Upper lobe of right lung (tissue), 1 donor: ENCODE data around the gene MTMR1. TPM values are rescaled to one million over a fixed set of nuclear protein-coding genes. Genes with fewer than 3 reads are reported as not detected.

Experiments used
- ATAC-seq: fragments of 200-7000 bp; cut with Tn5 transposase; one replicate; pipeline ENCODE4 v1.9.1; 2020; ENCODE audit warnings: mild to moderate bottlenecking, moderate library complexity
- DNase-seq: peaks from one replicate; pipeline ENCODE4 v3.0.0-alpha.2; 2020
- H3K27ac ChIP-seq: fragments of 200-600 bp; one replicate; pipeline ENCODE4 v1.8.0; 2022
- H3K27me3 ChIP-seq: fragments of 200-600 bp; one replicate; pipeline ENCODE4 v1.8.0; 2022; ENCODE audit warnings: mild to moderate bottlenecking
- H3K36me3 ChIP-seq: fragments of 200-600 bp; one replicate; pipeline ENCODE4 v1.8.0; 2022
- H3K4me1 ChIP-seq: fragments of 200-600 bp; one replicate; pipeline ENCODE4 v1.8.0; 2022
- H3K4me3 ChIP-seq: fragments of 200-600 bp; one replicate; pipeline ENCODE4 v1.8.0; 2022; ENCODE audit warnings: mild to moderate bottlenecking
- H3K9me3 ChIP-seq: fragments of 200-600 bp; one replicate; pipeline ENCODE4 v1.8.0; 2022
- intact Hi-C: fragments of 100-400 bp; cut with DNase I; formaldehyde crosslinking; loops from one replicate; pipeline ENCODE4 v1.11.0; 2022
- total RNA-seq: library from RNA; stranded (reverse); fragmentation: NEBNext Ultra II Directional; extraction: Animal tissue kit (Norgen Biotek cat#: 25700); gene quantifications from one replicate; pipeline ENCODE4 v1.2.1, GENCODE V29; 2021
- TF ChIP-seq, protein P1 (sequence below): fragments of 200-600 bp; IDR thresholded peaks from one replicate; pipeline ENCODE4 v1.8.0; 2022; ENCODE audit warnings: antibody characterized with exemption
- donor health status: DM: no; HTN: yes; CAD: no; lungs with severe emphysema.

The MTMR1 gene
- total RNA-seq, 1 donor from 2014 or later: 27.3 TPM

DNA sequence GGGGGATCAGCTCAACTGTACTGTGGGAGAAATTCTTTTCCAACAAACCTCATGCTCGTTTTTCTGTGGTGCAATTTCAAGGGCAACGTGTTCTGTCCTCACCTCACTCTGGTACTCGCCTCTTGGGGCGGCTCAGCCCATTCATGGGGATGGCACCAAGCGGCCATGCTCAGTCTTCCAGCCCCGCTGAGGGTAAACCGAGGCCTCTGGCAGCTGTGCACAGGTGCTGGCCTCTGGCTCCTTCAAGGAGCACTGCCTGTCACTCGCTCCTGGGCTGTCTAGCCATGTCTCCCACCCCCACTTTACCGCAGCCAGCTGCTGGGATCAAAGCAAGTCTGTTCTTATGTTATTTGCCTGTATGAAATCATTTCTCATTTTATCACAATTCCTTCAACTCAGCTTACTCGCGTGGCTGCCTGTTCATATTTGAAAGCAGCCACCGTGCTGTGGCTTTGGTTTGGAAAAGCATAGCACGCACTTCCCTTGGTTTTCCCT is 70.2 kb downstream of the MTMR1 start:
- DNase-seq: no peak
- intact Hi-C loops: no loop called here
- ATAC-seq: no peak

GRCh38 chrX:150763810-150764209 is 70.6 kb downstream of the MTMR1 start:
- H3K4me3 ChIP-seq: no peak overlapping the region
- TF ChIP-seq, protein P1, sequence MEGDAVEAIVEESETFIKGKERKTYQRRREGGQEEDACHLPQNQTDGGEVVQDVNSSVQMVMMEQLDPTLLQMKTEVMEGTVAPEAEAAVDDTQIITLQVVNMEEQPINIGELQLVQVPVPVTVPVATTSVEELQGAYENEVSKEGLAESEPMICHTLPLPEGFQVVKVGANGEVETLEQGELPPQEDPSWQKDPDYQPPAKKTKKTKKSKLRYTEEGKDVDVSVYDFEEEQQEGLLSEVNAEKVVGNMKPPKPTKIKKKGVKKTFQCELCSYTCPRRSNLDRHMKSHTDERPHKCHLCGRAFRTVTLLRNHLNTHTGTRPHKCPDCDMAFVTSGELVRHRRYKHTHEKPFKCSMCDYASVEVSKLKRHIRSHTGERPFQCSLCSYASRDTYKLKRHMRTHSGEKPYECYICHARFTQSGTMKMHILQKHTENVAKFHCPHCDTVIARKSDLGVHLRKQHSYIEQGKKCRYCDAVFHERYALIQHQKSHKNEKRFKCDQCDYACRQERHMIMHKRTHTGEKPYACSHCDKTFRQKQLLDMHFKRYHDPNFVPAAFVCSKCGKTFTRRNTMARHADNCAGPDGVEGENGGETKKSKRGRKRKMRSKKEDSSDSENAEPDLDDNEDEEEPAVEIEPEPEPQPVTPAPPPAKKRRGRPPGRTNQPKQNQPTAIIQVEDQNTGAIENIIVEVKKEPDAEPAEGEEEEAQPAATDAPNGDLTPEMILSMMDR: no peak
- H3K9me3 ChIP-seq: no peaks in the 10 kb centered on the region
- no peak overlapping the region for H3K27ac ChIP-seq
- intact Hi-C loops: no loop called here
- no peaks in the 10 kb centered on the region for H3K27me3 ChIP-seq
- ATAC-seq (no peak), DNase-seq (no peak)
- no peaks in the 10 kb centered on the region for H3K4me1 ChIP-seq
- no peaks in the 10 kb centered on the region for H3K36me3 ChIP-seq

More for the DNA sequence above, 70.2 kb downstream of the MTMR1 start:
- Histone ChIP-seq H3K36me3 (no peaks in the 10 kb centered on the region), H3K27me3 (no peaks in the 10 kb centered on the region), H3K4me3 (no peak overlapping the region), H3K9me3 (no peaks in the 10 kb centered on the region), H3K4me1 (no peaks in the 10 kb centered on the region), H3K27ac (no peak overlapping the region)
- TF ChIP-seq, protein P1: no peak

DNA sequence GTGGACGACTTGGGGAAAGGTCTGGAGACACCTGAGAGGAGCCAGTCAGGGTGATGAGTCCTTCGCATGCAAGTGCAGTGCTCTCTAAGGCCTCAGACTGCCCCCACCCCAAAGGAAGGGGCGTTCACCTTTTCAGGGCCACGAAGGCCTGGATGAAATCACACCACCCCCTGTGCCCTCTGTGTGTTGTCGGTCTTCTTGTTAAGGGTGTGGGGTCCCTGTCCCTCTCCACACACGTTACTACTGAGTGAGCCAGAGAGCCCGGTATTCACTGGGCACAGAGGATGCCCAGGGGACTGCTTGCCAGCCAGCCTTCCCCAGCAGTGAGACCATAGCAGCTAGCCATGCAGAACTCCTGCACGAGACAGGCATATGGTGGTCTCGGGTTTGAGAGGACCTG is 72.0 kb downstream of the MTMR1 start:
- H3K4me3 ChIP-seq: no peak overlapping the region
- ATAC-seq (no peak), DNase-seq (no peak)
- no peaks in the 10 kb centered on the region for H3K27me3 ChIP-seq
- TF ChIP-seq, protein P1: no peak
- no peak overlapping the region for H3K27ac ChIP-seq
- intact Hi-C loops: no loop called here
- no peaks in the 10 kb centered on the region for H3K36me3 ChIP-seq
- H3K9me3 ChIP-seq: no peaks in the 10 kb centered on the region
- no peaks in the 10 kb centered on the region for H3K4me1 ChIP-seq

GRCh38 chrX:150765782-150766350 is 72.7 kb downstream of the MTMR1 start:
- Histone ChIP-seq H3K4me1 (no peaks in the 10 kb centered on the region), H3K4me3 (no peak overlapping the region), H3K36me3 (no peaks in the 10 kb centered on the region), H3K27me3 (no peaks in the 10 kb centered on the region), H3K27ac (no peak overlapping the region), H3K9me3 (no peaks in the 10 kb centered on the region)
- no peak for DNase-seq
- intact Hi-C loops: no loop called here
- no peak for ATAC-seq
- TF ChIP-seq, protein P1: no peak

- no peak for DNase-seq
- H3K27ac ChIP-seq: no peak overlapping the region
Observed at GRCh38 chrX:150766351-150767044, 73.3 kb downstream of the MTMR1 start.

More at GRCh38 chrX:150766351-150767044, 73.3 kb downstream of the MTMR1 start:
- no peaks in the 10 kb centered on the region for H3K4me1 ChIP-seq
- H3K4me3 ChIP-seq: no peak overlapping the region
- intact Hi-C loops: no loop called here
- no peaks in the 10 kb centered on the region for H3K27me3 ChIP-seq
- no peaks in the 10 kb centered on the region for H3K36me3 ChIP-seq
- no peak for ATAC-seq
- no peaks in the 10 kb centered on the region for H3K9me3 ChIP-seq
- TF ChIP-seq, protein P1: no peak
